Neural cell (in vitro differentiated cells): ENCODE measurements around the gene RAX. TPM values are rescaled to one million over a fixed set of nuclear protein-coding genes. Genes with fewer than 3 reads are reported as not detected.

ENCODE experiments used
- H2AFZ ChIP-seq: fragments of 200-600, 300-800 bp; sonication (generic), shearing (Covaris generic); 2 replicates; pipeline ENCODE4 v1.6.0; 2014; ENCODE audit warnings: low read depth, mild to moderate bottlenecking, antibody characterized with exemption, low read length, moderate library complexity
- H3F3A ChIP-seq: fragments of 200-600 bp; shearing (Covaris generic); 2 replicates; pipeline ENCODE4 v1.6.1; 2016; ENCODE audit warnings: mild to moderate bottlenecking, moderate library complexity, mixed read lengths, antibody characterized with exemption, low read length; ENCODE audit not compliant: insufficient read depth, poor library complexity, severe bottlenecking
- H3K27ac ChIP-seq: fragments of 200-600, 300-800 bp; sonication (generic), shearing (Covaris generic); 2 replicates; pipeline ENCODE4 v1.5.1; 2014; ENCODE audit warnings: mild to moderate bottlenecking, low read length, moderate library complexity
- H3K27me3 ChIP-seq: fragments of 300-800, 200-600 bp; sonication (generic), shearing (Covaris generic); 2 replicates; pipeline ENCODE4 v1.6.0; 2014; ENCODE audit warnings: mild to moderate bottlenecking, low read depth, low read length, moderate library complexity; ENCODE audit not compliant: insufficient read depth
- H3K36me3 ChIP-seq: fragments of 300-800, 200-600 bp; sonication (generic), shearing (Covaris generic); 2 replicates; pipeline ENCODE4 v1.5.1; 2014; ENCODE audit warnings: mild to moderate bottlenecking, antibody characterized with exemption, low read length, moderate library complexity; ENCODE audit not compliant: insufficient read depth
- H3K4me2 ChIP-seq: fragments of 300-800, 200-600 bp; sonication (generic), shearing (Covaris generic); 2 replicates; pipeline ENCODE4 v1.6.0; 2014; ENCODE audit warnings: mild to moderate bottlenecking, low read length
- H3K4me3 ChIP-seq: fragments of 300-800, 200-600 bp; sonication (generic), shearing (Covaris generic); 2 replicates; pipeline ENCODE4 v1.5.1; 2014; ENCODE audit warnings: mild to moderate bottlenecking, low read length, moderate library complexity
- H3K79me2 ChIP-seq: fragments of 200-600 bp; shearing (Covaris generic); replicated peaks from 2 replicates; pipeline ENCODE4 v1.6.0; 2014; ENCODE audit warnings: mild to moderate bottlenecking, low read length, moderate library complexity; ENCODE audit not compliant: insufficient read depth
- H3K9ac ChIP-seq: fragments of 300-800, 200-600 bp; sonication (generic), shearing (Covaris generic); 2 replicates; pipeline ENCODE4 v1.6.1; 2016; ENCODE audit warnings: mild to moderate bottlenecking, low read length, mixed read lengths
- H3K9me2 ChIP-seq: fragments of 200-600 bp; shearing (Covaris generic); 2 replicates; pipeline ENCODE4 v1.6.1; 2016; ENCODE audit warnings: mild to moderate bottlenecking, low read length, mixed read lengths; ENCODE audit not compliant: insufficient read depth
- H3K9me3 ChIP-seq: fragments of 200-600, 300-800 bp; sonication (generic), shearing (Covaris generic); 2 replicates; pipeline ENCODE4 v1.6.1; 2016; ENCODE audit warnings: mild to moderate bottlenecking, mixed run types, low read length, moderate library complexity, mixed read lengths
- H4K20me1 ChIP-seq: fragments of 200-600 bp; shearing (Covaris generic); 2 replicates; pipeline ENCODE4 v1.6.1; 2016; ENCODE audit warnings: mild to moderate bottlenecking, mixed run types; ENCODE audit not compliant: insufficient read depth
- CTCF ChIP-seq: fragments of 450-650 bp; IDR thresholded peaks from 2 replicates; pipeline ENCODE4 v1.5.1; 2014; ENCODE audit warnings: antibody characterized with exemption, mild to moderate bottlenecking, moderate library complexity; ENCODE audit not compliant: poor library complexity, severe bottlenecking
- EP300 ChIP-seq: fragments of 450-650 bp; conservative IDR thresholded peaks from 2 replicates; pipeline ENCODE4 v1.6.1; 2014; ENCODE audit warnings: antibody characterized with exemption, mild to moderate bottlenecking, moderate library complexity; ENCODE audit not compliant: poor library complexity, severe bottlenecking
- EZH2 ChIP-seq: fragments of 200-600, 300-800 bp; shearing (Covaris generic), sonication (generic); IDR thresholded peaks from 2 replicates; pipeline ENCODE4 v1.6.1; 2014; ENCODE audit warnings: antibody characterized with exemption, low read length, borderline replicate concordance, mild to moderate bottlenecking; ENCODE audit not compliant: insufficient read depth, poor library complexity, severe bottlenecking
- MXI1 ChIP-seq: fragments of 450-650 bp; conservative IDR thresholded peaks from 2 replicates; pipeline ENCODE4 v1.6.1; 2014; ENCODE audit warnings: antibody characterized with exemption, mild to moderate bottlenecking; ENCODE audit not compliant: poor library complexity, severe bottlenecking
- POLR2AphosphoS5 ChIP-seq: IDR thresholded peaks from 2 replicates; pipeline ENCODE4 v1.6.1; 2012
- RAD21 ChIP-seq: fragments of 450-650 bp; conservative IDR thresholded peaks from 2 replicates; pipeline ENCODE4 v1.6.1; 2014; ENCODE audit warnings: antibody characterized with exemption, mild to moderate bottlenecking, moderate library complexity
- REST ChIP-seq: IDR thresholded peaks from 2 replicates; pipeline ENCODE4 v1.6.1; 2012; ENCODE audit warnings: borderline replicate concordance
- SMC3 ChIP-seq: fragments of 450-650 bp; conservative IDR thresholded peaks from 2 replicates; pipeline ENCODE4 v1.6.1; 2014; ENCODE audit warnings: antibody characterized with exemption, mild to moderate bottlenecking, moderate library complexity; ENCODE audit not compliant: poor library complexity
- TAF1 ChIP-seq: IDR thresholded peaks from 2 replicates; pipeline ENCODE4 v1.6.1; 2012; ENCODE audit warnings: low read depth
- polyA plus RNA-seq: library from polyadenylated mRNA; depleted of rRNA; stranded (reverse); fragments of >200 nt; gene quantifications from 2 replicates; pipeline ENCODE4 v1.2.3, GENCODE V29; 2014

RAX gene
- polyA plus RNA-seq, 1 donor from 2014 or later: not detected

GRCh38 chr18:59220784-59221765 is 52.2 kb downstream of the RAX start:
- H3F3A ChIP-seq: no peaks in the 10 kb centered on the region
- no peaks in the 10 kb centered on the region for H3K9me3 ChIP-seq
- H3K4me3 ChIP-seq: peak overlapping the region; percentile 70
- no peaks in the 10 kb centered on the region for H3K9me2 ChIP-seq
- H3K27ac ChIP-seq: no peak overlapping the region
- no peaks in the 10 kb centered on the region for H4K20me1 ChIP-seq
- peak overlapping the region; percentile 65 for H3K4me2 ChIP-seq
- no peak overlapping the region for H2AFZ ChIP-seq
- H3K36me3 ChIP-seq: no peaks in the 10 kb centered on the region
- H3K27me3 ChIP-seq: peaks cover 69% of the 10 kb centered on the region
- no peak for TF ChIP-seq RAD21
- TF ChIP-seq REST: no peak
- TF ChIP-seq EZH2: peak; percentile 33
- TF ChIP-seq TAF1: no peak
- no peak overlapping the region for H3K9ac ChIP-seq
- H3K79me2 ChIP-seq: no peaks in the 10 kb centered on the region

GRCh38 chr18:59220164-59220783 is 53.0 kb downstream of the RAX start:
- no peak for TF ChIP-seq REST
- no peak for TF ChIP-seq POLR2AphosphoS5
- no peak for TF ChIP-seq RAD21
- no peak for TF ChIP-seq MXI1
- no peak for TF ChIP-seq SMC3
- TF ChIP-seq EZH2: no peak
- no peak for TF ChIP-seq TAF1
- no peak for TF ChIP-seq EP300
- TF ChIP-seq CTCF: no peak
- H3K9ac ChIP-seq: peak overlapping the region; percentile 3
- no peak overlapping the region for H3K27ac ChIP-seq
- no peaks in the 10 kb centered on the region for H4K20me1 ChIP-seq
- H3K79me2 ChIP-seq: no peaks in the 10 kb centered on the region
- peak overlapping the region; percentile 65 for H3K4me2 ChIP-seq
- H3K9me2 ChIP-seq: no peaks in the 10 kb centered on the region
- H3K36me3 ChIP-seq: no peaks in the 10 kb centered on the region
- peaks cover 69% of the 10 kb centered on the region for H3K27me3 ChIP-seq
- H3K9me3 ChIP-seq: no peaks in the 10 kb centered on the region
- H2AFZ ChIP-seq: no peak overlapping the region
- no peaks in the 10 kb centered on the region for H3F3A ChIP-seq
- peak overlapping the region; percentile 70 for H3K4me3 ChIP-seq
